Measurements from ENCODE around the gene SUPT3H. TPM values are rescaled to one million over a fixed set of nuclear protein-coding genes. Genes with fewer than 3 reads are reported as not detected.
A peak's percentile ranks its signal among the peaks of the same experiment; 100 is the strongest.
"Not testable (repeated sequence)": the region's sequence is repeated elsewhere in the genome, so short reads cannot be mapped to it uniquely, and the experiment has no call there.

The SUPT3H gene
- total RNA-seq, 1 donor = 10.6 TPM

DNA sequence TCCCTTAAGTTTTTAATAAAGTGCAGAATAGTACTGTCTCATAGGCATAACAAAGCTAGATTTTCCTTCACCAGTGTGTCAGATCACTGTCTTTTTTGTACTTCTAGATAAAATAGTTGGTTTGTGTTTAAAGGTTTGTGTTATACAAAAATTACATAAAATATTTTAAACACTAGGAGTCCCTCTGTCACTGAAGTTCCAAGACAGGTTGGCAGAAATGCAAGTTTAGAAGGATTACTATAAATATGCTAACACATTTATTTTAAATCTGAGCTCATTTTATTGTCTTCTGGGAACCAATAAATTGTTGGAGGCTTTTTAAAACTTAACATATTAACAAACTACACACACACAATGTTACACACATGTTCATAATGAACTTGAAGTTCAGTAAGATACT is 80.4 kb downstream of the SUPT3H start:
- H3K4me3 ChIP-seq (ENCODE audit: low read depth, low read length) = no peak overlapping the region
- TF ChIP-seq, protein P1, sequence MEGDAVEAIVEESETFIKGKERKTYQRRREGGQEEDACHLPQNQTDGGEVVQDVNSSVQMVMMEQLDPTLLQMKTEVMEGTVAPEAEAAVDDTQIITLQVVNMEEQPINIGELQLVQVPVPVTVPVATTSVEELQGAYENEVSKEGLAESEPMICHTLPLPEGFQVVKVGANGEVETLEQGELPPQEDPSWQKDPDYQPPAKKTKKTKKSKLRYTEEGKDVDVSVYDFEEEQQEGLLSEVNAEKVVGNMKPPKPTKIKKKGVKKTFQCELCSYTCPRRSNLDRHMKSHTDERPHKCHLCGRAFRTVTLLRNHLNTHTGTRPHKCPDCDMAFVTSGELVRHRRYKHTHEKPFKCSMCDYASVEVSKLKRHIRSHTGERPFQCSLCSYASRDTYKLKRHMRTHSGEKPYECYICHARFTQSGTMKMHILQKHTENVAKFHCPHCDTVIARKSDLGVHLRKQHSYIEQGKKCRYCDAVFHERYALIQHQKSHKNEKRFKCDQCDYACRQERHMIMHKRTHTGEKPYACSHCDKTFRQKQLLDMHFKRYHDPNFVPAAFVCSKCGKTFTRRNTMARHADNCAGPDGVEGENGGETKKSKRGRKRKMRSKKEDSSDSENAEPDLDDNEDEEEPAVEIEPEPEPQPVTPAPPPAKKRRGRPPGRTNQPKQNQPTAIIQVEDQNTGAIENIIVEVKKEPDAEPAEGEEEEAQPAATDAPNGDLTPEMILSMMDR (IDR thresholded peaks at IDR 0.05; ENCODE audit: insufficient read depth, low read length) = no peak
- peak; percentile 6 for DNase-seq (ENCODE audit: low read depth)

DNA sequence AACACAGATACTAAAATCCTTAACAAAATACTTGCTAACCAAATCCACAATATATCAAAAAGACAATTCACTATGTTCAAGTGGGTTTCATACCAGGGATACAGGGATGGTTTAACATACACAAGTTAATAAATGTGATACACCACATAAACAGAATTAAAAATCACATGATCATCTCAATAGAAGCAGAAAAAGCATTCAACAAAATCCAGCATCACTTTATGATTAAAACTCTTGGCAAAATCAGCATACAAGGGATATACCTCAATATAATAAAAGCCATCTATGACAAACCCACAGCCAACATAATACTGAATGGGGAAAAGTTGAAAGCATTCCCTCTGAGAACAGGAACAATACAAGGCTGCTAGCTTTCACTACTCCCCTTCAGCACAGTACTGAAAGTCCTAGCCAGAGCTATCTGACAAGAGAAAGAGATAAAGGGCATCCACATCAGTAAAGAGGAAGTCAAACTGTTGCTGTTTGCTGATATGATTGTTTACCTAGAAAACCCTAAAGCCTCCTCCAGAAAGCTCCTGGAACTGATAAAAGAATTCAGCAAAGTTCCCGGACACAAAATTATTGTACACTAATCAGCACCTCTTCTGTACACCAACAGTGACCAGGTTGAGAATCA is 83.6 kb downstream of the SUPT3H start:
- not testable (repeated sequence) for DNase-seq (ENCODE audit: low read depth); H3K4me3 ChIP-seq (ENCODE audit: low read depth, low read length)

DNA sequence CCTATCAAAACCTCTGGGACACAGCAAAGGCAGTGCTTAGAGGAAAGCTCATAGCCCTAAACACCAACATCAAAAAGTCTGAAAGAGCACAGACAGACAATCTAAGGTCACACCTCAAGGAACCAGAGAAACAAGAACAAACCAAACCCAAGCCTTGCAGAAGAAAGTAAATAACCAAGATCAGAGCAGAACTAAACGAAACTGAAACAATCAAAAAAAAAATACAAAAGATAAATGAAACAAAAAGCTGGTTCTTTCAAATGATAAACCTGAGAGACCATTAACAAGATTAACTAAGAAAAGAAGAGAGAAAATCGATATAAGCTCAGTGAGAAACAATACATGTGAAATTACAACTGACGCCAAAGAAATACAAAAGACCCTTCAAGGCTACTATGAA is 84.4 kb downstream of the SUPT3H start:
- TF ChIP-seq, protein P1 (IDR thresholded peaks at IDR 0.05; ENCODE audit: insufficient read depth, low read length) = no peak
- no peak overlapping the region for H3K4me3 ChIP-seq (ENCODE audit: low read depth, low read length)
- DNase-seq (ENCODE audit: low read depth) = no peak

DNA sequence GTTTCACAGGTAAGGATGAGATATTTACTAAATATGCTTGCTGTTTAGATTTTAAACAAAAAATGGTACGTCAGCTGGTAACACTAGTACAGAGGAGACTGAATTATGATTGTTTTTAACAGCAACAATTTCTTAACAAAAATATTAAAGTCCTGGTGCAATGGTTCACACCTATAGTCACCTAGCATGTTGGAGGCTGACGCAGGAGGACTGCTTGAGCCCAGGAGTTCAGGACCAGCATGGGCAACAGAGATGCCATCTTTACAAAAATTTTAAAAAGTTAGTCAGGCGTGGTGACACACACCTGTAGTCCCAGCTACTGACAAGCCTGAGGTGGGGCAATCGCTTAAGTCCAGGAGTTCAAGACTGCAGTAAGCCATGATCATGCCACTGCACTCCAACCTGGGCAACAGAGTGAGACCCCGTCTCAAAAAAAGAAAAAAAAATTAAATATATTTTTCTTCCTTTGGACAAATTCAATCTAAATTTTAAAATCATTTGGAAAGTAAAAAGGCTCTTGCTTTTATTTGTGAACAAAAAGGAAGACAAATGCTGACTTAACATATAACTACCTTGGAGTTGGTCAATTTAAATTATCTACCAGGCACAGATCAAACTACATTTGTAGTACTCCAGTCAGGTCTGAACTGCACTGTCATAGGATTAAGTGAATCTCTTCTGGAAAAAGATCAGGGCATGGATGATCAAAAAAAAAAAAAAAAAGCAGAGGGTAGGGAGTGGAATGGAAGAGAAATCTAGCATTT is 87.8 kb downstream of the SUPT3H start:
- no peak overlapping the region for H3K4me3 ChIP-seq (ENCODE audit: low read depth, low read length)
- DNase-seq (ENCODE audit: low read depth) = no peak

DNA sequence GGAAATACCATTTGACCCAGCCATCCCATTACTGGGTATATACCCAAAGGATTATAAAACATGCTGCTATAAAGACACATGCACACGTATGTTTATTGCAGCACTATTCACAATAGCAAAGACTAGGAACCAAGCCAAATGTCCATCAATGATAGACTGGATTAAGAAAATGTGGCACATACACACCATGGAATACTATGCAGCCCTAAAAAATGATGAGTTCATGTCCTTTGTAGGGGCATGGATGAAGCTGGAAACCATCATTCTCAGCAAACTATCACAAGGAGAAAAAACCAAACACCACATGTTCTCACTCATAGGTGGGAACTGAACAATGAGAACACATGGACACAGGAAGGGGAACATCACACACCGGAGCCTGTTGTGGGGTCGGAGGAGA is 91.0 kb downstream of the SUPT3H start:
- not testable (repeated sequence) for DNase-seq (ENCODE audit: low read depth); H3K4me3 ChIP-seq (ENCODE audit: low read depth, low read length)

More for the DNA sequence above, 87.8 kb downstream of the SUPT3H start:
- TF ChIP-seq, protein P1 (IDR thresholded peaks at IDR 0.05; ENCODE audit: insufficient read depth, low read length) = no peak

DNA sequence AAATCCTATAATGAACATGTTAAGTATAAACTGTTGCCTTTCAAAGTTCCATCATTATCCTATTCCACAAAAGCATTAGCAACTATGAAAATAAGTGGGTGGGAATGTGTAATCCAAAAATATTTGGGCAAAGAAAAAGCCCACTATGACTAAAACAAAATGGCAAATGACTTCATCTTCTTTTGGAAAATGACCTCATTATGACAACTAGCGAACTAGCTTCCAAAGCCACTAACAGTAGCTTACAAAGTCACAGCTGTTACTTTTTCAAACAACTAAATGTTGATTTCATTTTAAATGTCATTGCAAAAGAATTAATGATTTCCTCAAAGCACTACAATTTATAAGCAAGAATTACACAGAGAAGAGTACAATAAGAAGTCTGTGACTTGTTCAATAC is 99.4 kb downstream of the SUPT3H start:
- H3K4me3 ChIP-seq (ENCODE audit: low read depth, low read length) = no peak overlapping the region
- DNase-seq (ENCODE audit: low read depth) = peak; percentile 29
- TF ChIP-seq, protein P1 (IDR thresholded peaks at IDR 0.05; ENCODE audit: insufficient read depth, low read length) = no peak

DNA sequence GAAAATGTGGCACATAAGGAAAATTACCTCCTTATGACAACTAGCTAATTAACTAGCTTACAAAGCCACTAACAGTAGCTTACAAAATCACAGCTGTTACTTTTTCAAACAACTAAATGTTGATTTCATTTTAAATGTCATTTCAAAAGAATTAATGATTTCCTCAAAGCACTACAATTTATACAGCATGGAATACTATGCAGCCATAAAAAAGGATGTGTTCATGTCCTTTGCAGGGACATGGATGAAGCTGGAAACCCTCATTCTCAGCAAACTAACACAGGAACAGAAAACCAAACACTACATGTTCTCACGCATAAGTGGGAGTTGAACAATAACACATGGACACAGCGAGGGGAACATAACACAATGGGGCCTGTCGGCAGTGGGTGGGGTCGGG is 100.0 kb downstream of the SUPT3H start:
- DNase-seq (ENCODE audit: low read depth); H3K4me3 ChIP-seq (ENCODE audit: low read depth, low read length): not testable (repeated sequence)

DNA sequence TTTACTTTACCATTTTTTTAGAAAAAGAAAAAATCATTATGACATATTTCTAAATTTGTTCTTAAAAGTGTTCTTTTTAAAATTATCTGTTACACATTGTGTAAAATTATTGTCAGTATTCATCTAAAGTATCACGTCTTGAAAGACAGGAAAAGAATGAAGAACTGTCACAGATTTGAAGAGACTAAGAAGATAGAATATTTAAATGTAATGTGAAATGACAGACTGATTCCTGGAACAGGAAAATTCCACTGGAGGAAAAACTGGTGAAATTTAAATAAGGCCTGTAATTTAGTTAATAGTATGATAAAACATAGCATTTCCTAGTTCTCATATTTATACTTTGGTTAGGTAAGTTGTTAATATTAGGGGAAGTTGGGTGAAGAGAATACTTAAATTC is 102.4 kb downstream of the SUPT3H start:
- no peak for DNase-seq (ENCODE audit: low read depth)
- H3K4me3 ChIP-seq (ENCODE audit: low read depth, low read length) = no peak overlapping the region
- TF ChIP-seq, protein P1 (IDR thresholded peaks at IDR 0.05; ENCODE audit: insufficient read depth, low read length) = no peak

Measured in fibroblast of the aortic adventitia (primary cell).